Measurements from ENCODE around the gene SUMO3. TPM values are rescaled to one million over a fixed set of nuclear protein-coding genes. Genes with fewer than 3 reads are reported as not detected.

Gene SUMO3
- total and polyA plus RNA-seq, 2 donors (not counting 3 experiments of a cell fraction or from before 2014, with no cell fraction given) = 102 to 123 TPM

DNA sequence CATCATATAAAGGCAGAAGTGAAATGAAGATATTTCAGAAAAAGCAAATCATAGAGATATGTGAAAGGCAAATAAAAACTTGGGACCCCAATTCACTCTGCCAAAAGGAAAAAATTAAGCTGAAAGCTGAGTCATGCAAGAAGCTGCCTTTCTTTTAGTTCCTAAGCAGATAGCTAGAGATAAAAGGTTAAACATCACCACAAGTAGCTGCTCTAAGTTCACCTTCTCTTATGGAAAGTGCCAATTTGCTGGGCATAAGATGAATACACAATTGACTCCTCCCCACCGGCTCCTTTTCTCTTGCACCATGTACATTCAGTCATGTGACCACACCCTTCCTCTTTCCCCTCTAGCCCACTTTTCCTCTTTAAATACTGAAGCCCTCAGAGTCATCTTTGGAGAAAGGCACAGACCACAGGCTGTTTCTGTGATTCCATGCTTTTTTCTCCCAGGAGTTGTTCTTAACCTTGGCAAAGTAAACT, 5.4 kb upstream of the SUMO3 start:
- FAIRE-seq (no peak), DNase-seq (ENCODE audit: low read depth, low spot score) (no peak)
- intact Hi-C loops (cut with micrococcal nuclease) = no loop called here
- TF ChIP-seq, protein P1, sequence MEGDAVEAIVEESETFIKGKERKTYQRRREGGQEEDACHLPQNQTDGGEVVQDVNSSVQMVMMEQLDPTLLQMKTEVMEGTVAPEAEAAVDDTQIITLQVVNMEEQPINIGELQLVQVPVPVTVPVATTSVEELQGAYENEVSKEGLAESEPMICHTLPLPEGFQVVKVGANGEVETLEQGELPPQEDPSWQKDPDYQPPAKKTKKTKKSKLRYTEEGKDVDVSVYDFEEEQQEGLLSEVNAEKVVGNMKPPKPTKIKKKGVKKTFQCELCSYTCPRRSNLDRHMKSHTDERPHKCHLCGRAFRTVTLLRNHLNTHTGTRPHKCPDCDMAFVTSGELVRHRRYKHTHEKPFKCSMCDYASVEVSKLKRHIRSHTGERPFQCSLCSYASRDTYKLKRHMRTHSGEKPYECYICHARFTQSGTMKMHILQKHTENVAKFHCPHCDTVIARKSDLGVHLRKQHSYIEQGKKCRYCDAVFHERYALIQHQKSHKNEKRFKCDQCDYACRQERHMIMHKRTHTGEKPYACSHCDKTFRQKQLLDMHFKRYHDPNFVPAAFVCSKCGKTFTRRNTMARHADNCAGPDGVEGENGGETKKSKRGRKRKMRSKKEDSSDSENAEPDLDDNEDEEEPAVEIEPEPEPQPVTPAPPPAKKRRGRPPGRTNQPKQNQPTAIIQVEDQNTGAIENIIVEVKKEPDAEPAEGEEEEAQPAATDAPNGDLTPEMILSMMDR (IDR thresholded peaks at IDR 0.05; ENCODE audit: extremely low read depth in 1 of 2, insufficient read depth in 1 of 2, low read depth in 1 of 2, low read length in 2 of 2) = no peak
- no peak for TF ChIP-seq POLR2AphosphoS5 (IDR thresholded peaks at IDR 0.05; ENCODE audit: insufficient read depth, low read depth, low read length)
- no peak for TF ChIP-seq JUN (IDR thresholded peaks at IDR 0.05; ENCODE audit: borderline replicate concordance, insufficient read depth, insufficient read length, low read depth)
- Histone ChIP-seq H3K36me3 (ENCODE audit: control insufficient read depth in 2 of 2, extremely low read depth in 1 of 2, insufficient read depth in 2 of 2, low read length in 2 of 2) (no peaks in the 10 kb centered on the region), H3K4me3 (replicated peaks in 1 of 3; ENCODE audit: insufficient read depth in 1 of 3, low read depth in 1 of 3, low read length in 3 of 3) (no peak overlapping the region), H3K9me1 (replicated peaks; ENCODE audit: control insufficient read depth, extremely low read depth, insufficient read depth, low read length) (no peaks in the 10 kb centered on the region), H3K4me1 (ENCODE audit: control insufficient read depth, extremely low read depth, insufficient read depth, low read length) (peaks cover 4% of the 10 kb centered on the region), H2AFZ (ENCODE audit: low read depth, low read length) (no peak overlapping the region), H3K79me2 (ENCODE audit: control insufficient read depth, insufficient read depth, low read length) (no peaks in the 10 kb centered on the region), H3K27me3 (ENCODE audit: control insufficient read depth in 2 of 2, insufficient read depth in 2 of 2, low read length in 2 of 2) (peaks cover 0 to 4% of the 10 kb centered on the region in 2 experiments), H3K27ac (ENCODE audit: insufficient read depth, low read depth, low read length) (no peak overlapping the region), H3K9me3 (replicated peaks; ENCODE audit: control insufficient read depth, insufficient read depth, low read length) (peaks cover 2% of the 10 kb centered on the region), H4K20me1 (replicated peaks; ENCODE audit: control insufficient read depth, extremely low read depth, insufficient read depth, low read length) (no peaks in the 10 kb centered on the region), H3K9ac (replicated peaks; ENCODE audit: extremely low read depth, insufficient read depth, low read length) (no peak overlapping the region), H3K4me2 (ENCODE audit: insufficient read depth, low read length) (no peak overlapping the region)
- ChIA-PET CTCF (no interaction called here), POLR2A (no interaction called here)
- no TSS peak for BruUV-seq (replicated peaks)
- dilution Hi-C loops (cut with MboI; ENCODE audit: extremely low pct_ligation_motif_present, low sequenced_read_pairs) = no loop called here

- Histone ChIP-seq H3K79me2 (ENCODE audit: control insufficient read depth, insufficient read depth, low read length) (no peaks in the 10 kb centered on the region), H3K27me3 (ENCODE audit: control insufficient read depth in 2 of 2, insufficient read depth in 2 of 2, low read length in 2 of 2) (peaks cover 0 to 4% of the 10 kb centered on the region in 2 experiments), H3K36me3 (ENCODE audit: control insufficient read depth in 2 of 2, extremely low read depth in 1 of 2, insufficient read depth in 2 of 2, low read length in 2 of 2) (no peaks in the 10 kb centered on the region), H2AFZ (ENCODE audit: low read depth, low read length) (no peak overlapping the region), H3K9me1 (replicated peaks; ENCODE audit: control insufficient read depth, extremely low read depth, insufficient read depth, low read length) (no peaks in the 10 kb centered on the region), H3K4me2 (ENCODE audit: insufficient read depth, low read length) (no peak overlapping the region), H3K4me1 (ENCODE audit: control insufficient read depth, extremely low read depth, insufficient read depth, low read length) (peaks cover 4% of the 10 kb centered on the region), H3K9ac (replicated peaks; ENCODE audit: extremely low read depth, insufficient read depth, low read length) (no peak overlapping the region), H3K9me3 (replicated peaks; ENCODE audit: control insufficient read depth, insufficient read depth, low read length) (peaks cover 2% of the 10 kb centered on the region), H3K27ac (ENCODE audit: insufficient read depth, low read depth, low read length) (no peak overlapping the region), H4K20me1 (replicated peaks; ENCODE audit: control insufficient read depth, extremely low read depth, insufficient read depth, low read length) (no peaks in the 10 kb centered on the region), H3K4me3 (replicated peaks in 1 of 3; ENCODE audit: insufficient read depth in 1 of 3, low read depth in 1 of 3, low read length in 3 of 3) (no peak overlapping the region)
- TF ChIP-seq GATA2 (IDR thresholded peaks at IDR 0.05; ENCODE audit: insufficient read depth, insufficient read length, low read depth, low read length) (no peak), FOS (IDR thresholded peaks at IDR 0.05; ENCODE audit: borderline replicate concordance, insufficient read depth, low read length) (no peak), EZH2 (IDR thresholded peaks at IDR 0.05; ENCODE audit: borderline replicate concordance, low read depth, low read length, severe bottlenecking) (no peak), POLR2A (IDR thresholded peaks at IDR 0.05; ENCODE audit: low read depth, low read length) (no peak), JUN (IDR thresholded peaks at IDR 0.05; ENCODE audit: borderline replicate concordance, insufficient read depth, insufficient read length, low read depth) (no peak), POLR2AphosphoS5 (IDR thresholded peaks at IDR 0.05; ENCODE audit: insufficient read depth, low read depth, low read length) (no peak), MYC (IDR thresholded peaks at IDR 0.05; ENCODE audit: low read depth, low read length) (no peak), MAX (IDR thresholded peaks at IDR 0.05; ENCODE audit: insufficient read depth, insufficient read length) (no peak)
- TF ChIP-seq, protein P1 (IDR thresholded peaks at IDR 0.05; ENCODE audit: extremely low read depth in 1 of 2, insufficient read depth in 1 of 2, low read depth in 1 of 2, low read length in 2 of 2) = no peak
- FAIRE-seq (no peak), DNase-seq (ENCODE audit: low read depth, low spot score) (no peak)
- POLR2A ChIA-PET = no interaction called here
- no TSS peak for BruUV-seq (replicated peaks)
- CTCF ChIA-PET = no interaction called here
- dilution Hi-C loops (cut with MboI; ENCODE audit: extremely low pct_ligation_motif_present, low sequenced_read_pairs) = no loop called here
- intact Hi-C loops (cut with micrococcal nuclease) = no loop called here
These were observed 4.8 kb upstream of the SUMO3 start for GRCh38 chr21:44822484-44823178.

Measured in endothelial cell of umbilical vein (primary cell).